Left renal pelvis (tissue), 4 donors: ENCODE results near the gene BPIFB6. TPM values are rescaled to one million over a fixed set of nuclear protein-coding genes. Genes with fewer than 3 reads are reported as not detected.

Experiments
- DNase-seq, 4 donors: peaks; one replicate each; pipeline ENCODE4 v3.0.0-alpha.2; 2013; ENCODE audit warnings: low read depth in 4 of 4, low spot score in 3 of 4
- polyA plus RNA-seq, 4 donors: library from polyadenylated mRNA; unstranded; fragments of 120-200 nt; gene quantifications; one replicate each; pipeline ENCODE4 v1.2.1, GENCODE V29; 2013; ENCODE audit not compliant: insufficient read length in 4 of 4

BPIFB6 gene
- polyA plus RNA-seq, 4 donors, result not detected

GRCh38 chr20:33015114-33015484 is 16.3 kb upstream of the BPIFB6 start:
- no peak for DNase-seq

- DNase-seq, result no peak
Measured at GRCh38 chr20:33015700-33016580, 15.5 kb upstream of the BPIFB6 start.

GRCh38 chr20:33016581-33017109 is 14.8 kb upstream of the BPIFB6 start:
- no peak for DNase-seq

- DNase-seq, result no peak
Measured at GRCh38 chr20:33017542-33017941, 13.9 kb upstream of the BPIFB6 start.

GRCh38 chr20:33018169-33018931 is 13.1 kb upstream of the BPIFB6 start:
- DNase-seq, result no peak

- no peak for DNase-seq
Measured at GRCh38 chr20:33019465-33020277, 11.8 kb upstream of the BPIFB6 start.

GRCh38 chr20:33020278-33021161 is 10.9 kb upstream of the BPIFB6 start:
- DNase-seq, result no peak

- no peak for DNase-seq
Measured at GRCh38 chr20:33021879-33022278, 9.6 kb upstream of the BPIFB6 start.

GRCh38 chr20:33022289-33022688 is 9.2 kb upstream of the BPIFB6 start:
- DNase-seq, result no peak

- DNase-seq, result no peak
Measured at GRCh38 chr20:33022694-33023438, 8.6 kb upstream of the BPIFB6 start.

- DNase-seq, result no peak
Measured at GRCh38 chr20:33023439-33024242, 7.8 kb upstream of the BPIFB6 start.

GRCh38 chr20:33024243-33024560 is 7.2 kb upstream of the BPIFB6 start:
- DNase-seq, result no peak

GRCh38 chr20:33024609-33025317 is 6.7 kb upstream of the BPIFB6 start:
- no peak for DNase-seq

- DNase-seq, result no peak
Measured at GRCh38 chr20:33025318-33025876, 6.1 kb upstream of the BPIFB6 start.

GRCh38 chr20:33026072-33026778 is 5.2 kb upstream of the BPIFB6 start:
- DNase-seq, result no peak

GRCh38 chr20:33026779-33027759 is 4.4 kb upstream of the BPIFB6 start:
- no peak for DNase-seq
